LoVo (cell line): ENCODE measurements around the gene GGACT.
"Not testable (repeated sequence)": the region's sequence is repeated elsewhere in the genome, so short reads cannot be mapped to it uniquely, and the experiment has no call there.

Experiments used
- DNase-seq: peaks from one replicate; pipeline ENCODE4 v3.0.0-alpha.2; 2016; ENCODE audit warnings: low spot score

Gene GGACT

DNA sequence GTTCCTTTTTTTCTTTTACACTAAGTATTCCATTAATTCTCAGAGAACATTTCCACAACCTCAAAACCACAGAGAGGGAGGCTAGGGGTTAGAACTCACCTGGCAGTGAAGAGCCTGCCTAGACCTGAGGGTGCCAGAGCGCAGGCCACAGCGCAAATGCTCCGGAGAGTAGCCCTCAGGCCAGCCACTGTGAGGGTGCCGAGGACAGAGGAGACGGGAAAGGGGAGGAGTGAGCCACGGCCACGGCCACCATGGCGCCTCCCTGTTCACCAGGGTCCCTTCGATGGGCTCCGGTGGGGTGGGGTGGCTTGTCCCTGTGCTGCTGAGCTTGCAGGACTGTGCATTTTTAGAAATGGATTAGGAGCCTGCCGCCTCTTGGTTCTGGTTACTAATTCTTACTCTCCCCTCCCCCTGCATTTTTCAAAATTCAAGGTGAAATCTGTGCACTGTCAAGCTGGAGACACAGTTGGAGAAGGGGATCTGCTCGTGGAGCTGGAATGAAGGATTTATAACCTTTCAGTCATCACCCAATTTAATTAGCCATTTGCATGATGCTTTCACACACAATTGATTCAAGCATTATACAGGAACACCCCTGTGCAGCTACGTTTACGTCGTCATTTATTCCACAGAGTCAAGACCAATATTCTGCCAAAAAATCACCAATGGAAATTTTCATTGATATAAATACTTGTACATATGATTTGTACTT, 58.8 kb downstream of the GGACT start:
- no peak for DNase-seq

DNA sequence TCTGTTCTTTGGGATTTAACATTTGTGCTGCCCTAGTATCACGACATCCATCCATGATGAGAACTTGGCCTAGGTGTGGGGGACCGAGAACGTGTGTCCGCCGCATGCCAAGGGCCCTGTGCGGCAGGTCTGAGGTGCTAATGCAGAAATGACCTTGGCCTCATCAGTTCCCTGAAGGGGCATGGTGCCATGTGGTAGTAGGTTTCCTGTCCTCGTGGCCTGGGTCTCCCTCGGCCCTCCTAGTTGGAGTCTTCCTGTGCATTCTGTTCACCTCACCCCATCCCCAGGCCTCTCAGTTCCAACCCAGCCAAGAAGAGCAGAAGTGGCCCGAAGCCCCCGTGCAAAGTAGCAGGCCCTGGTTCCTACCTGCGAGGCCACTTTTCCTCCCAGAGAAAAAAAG, 59.8 kb downstream of the GGACT start:
- no peak for DNase-seq

DNA sequence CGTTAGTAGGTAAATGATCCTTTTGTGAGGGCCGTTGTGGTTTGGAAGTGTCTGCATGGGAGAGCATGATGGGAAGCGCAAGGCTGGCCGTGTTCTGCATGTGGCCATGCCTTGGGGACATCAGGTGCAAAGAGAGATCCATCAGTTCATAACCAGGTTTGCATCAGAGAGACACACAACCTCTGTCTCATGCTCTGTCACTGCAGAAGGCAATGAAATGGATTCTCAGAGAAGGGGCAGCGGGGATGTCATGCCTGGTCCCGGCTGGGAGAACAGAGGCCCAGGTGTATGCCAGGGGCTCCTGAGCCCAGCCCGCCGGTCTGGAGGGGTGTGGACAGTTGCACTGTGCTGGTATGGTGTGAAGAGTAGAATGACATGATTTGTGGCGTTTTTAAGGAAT, 60.2 kb downstream of the GGACT start:
- no peak for DNase-seq

DNA sequence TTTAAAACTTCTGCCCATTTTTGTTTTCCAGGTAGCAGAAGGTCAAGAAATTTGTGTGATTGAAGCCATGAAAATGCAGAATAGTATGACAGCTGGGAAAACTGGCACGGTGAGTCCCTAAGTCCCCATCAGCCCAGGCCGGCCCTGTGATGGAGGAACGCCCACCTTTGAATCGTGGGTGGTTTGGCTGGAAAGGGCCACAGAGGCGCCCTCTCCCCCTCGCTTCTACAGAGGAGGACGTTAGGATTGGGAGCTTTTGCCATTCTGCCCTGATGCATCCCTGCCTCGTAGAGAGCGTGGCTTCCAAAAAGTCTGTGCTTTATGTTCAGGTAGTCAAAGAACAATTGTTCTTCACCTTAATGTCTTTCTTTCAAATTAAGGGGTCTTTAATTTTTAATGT, 60.9 kb downstream of the GGACT start:
- no peak for DNase-seq

DNA sequence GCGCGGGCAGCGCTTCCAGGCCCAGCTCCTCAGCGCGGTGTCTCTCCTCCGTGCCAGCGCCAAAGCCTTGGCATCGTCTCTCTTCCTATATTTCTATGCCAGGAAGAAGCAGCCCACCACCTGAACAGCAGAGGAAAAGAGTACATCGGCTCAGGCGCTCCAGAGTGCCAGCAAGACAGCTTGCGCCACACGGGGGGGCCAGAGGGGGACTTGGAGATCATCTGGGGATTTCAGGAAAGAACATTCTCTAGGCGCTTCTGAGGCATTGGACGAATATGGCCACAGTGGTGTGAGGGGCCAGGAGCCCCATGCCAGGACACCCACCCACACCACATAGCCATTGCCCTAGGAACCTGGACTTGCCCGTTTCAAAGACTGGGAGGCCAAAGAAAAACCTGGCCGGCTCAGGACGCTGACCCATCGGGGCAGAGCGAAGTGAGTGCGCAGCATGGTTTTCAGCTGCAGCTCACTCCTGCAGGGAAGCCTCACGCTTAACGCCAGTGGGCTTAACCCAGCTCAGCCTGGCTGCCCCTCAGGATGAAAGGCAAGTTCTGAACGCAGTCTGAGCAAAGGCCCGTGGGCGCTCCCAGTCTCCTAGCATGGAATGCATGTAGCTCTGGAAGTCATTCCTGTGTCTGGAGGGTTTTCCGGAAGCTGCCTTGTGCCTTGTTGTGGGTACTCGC, 62.1 kb downstream of the GGACT start:
- no peak for DNase-seq

DNA sequence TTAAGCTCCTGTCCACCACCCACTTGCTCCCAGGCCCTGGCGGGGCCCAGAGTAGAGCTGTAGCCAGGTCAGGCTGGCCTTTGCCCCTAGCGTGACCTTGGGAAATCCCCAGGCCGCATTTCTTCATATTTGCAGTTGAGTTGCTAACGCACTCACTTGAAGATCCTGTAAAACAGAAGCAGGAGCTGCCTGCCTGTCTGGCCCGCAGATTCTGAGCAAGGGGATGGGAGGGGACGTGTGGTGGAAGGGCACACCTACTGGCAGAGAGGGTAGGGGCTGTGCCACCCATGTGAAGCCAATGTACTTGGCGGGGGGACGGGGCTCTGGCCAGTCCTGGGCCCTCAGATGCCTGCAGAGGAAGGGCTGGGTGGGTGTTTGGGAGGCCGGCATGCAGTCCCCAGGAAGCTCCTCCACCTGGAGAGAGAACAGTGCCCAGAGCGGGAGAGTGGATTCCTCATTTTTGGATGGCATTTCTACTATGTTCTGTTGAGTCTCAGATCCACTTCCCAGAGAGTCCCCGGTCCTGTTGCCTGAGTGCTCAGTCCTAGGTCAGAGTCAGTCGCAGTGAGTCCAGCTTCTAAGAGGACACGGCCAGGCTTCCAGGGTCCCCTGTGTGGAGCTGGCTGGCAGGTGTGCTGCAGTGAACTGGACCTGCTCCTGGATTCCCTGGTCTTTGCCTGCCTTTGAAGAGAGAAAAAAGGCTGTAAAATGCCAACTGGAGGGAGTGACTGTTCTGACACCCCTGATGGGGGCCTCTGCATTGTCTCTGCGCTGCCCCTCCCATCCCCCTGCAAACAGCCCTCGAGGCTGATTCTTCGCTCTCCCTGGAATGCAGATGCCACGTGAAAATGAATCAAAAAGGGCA, 62.9 kb downstream of the GGACT start:
- DNase-seq, result no peak

DNA sequence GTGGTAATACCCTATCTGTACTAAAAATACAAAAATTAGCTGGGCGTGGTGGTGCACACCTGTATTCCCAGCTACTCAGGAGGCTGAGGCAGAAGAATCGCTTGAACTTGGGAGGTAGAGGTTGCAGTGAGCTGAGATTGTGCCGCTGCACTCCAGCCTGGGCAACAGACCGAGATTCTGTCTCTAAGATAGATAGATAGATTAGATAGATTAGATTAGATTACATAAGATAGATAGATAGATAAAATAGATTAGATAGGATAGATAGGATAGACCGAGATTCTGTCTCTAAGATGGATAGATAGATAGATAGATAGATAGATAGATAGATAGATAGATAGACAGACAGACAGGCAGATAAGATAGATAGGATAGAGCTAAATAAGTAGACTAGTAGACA, 63.9 kb downstream of the GGACT start:
- not testable (repeated sequence) for DNase-seq

DNA sequence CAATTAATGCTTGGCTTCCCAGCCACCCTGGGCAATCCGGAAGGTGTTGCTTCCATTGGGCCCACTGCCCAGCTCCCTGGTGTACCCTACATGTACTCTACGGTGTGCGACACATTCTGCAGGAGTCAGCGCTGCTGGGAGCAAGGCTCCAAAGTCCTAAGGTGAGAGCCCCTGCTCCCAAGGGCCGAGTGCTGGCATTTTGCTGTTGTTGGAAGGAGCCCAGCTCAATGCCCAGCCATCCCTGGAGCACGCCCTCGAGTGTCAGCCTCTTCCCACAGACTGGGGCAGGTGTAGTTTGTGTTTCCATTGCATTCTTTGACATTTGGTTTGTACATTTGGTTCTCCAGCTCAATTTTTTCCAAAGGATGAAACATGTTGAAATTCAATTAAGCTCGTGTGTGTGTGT, 64.6 kb downstream of the GGACT start:
- no peak for DNase-seq

DNA sequence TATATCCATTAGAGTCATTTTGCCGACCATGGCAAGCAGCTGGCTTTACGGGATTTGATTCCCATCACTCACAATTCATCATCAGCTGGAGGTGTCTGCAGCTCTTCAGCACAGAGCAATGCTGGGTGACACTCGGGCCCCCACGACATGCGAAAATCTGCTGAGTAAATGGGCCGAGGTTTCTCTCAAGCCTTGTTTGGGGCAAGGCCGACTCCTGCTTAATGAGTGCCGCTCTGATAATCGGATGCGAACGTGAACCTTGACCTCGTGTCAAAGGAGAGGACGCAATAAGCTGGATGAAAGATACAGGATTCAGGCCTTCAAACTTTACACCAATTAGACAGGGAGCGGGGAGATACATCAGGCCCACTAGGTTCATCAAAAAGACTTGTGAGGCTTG, 65.2 kb downstream of the GGACT start:
- no peak for DNase-seq

DNA sequence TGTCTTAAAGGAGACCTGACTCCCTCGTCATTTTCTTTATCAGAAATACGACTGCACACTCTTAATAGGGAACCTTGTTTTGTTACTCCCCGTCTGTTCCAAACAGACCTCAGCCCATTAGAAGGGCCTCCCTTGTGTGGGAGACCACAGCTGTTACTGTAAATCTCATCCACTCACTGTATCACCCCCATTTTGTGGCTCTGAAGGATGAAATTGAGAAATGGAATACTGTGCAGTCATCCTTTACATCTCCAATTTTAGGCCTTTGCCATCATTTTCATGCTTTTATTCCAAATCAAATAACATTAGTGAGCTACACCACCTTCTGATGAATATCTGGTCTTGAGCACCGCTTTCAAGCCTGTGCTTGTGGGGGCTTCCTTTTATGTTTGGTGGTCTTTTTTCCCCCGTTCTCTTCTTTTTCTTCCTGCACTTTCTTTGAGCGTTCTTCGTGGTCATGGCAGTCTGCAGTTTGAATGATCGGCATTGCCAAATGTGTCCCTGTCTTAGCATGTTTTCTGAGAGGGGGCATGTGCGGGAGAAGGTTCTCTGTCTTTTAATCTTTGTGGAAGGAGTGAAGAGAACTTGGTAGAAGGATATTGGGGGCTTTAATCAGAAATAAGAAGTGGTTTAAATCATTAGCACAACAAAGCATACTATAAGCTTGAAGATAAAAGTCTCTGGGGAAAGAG, 65.8 kb downstream of the GGACT start:
- no peak for DNase-seq

DNA sequence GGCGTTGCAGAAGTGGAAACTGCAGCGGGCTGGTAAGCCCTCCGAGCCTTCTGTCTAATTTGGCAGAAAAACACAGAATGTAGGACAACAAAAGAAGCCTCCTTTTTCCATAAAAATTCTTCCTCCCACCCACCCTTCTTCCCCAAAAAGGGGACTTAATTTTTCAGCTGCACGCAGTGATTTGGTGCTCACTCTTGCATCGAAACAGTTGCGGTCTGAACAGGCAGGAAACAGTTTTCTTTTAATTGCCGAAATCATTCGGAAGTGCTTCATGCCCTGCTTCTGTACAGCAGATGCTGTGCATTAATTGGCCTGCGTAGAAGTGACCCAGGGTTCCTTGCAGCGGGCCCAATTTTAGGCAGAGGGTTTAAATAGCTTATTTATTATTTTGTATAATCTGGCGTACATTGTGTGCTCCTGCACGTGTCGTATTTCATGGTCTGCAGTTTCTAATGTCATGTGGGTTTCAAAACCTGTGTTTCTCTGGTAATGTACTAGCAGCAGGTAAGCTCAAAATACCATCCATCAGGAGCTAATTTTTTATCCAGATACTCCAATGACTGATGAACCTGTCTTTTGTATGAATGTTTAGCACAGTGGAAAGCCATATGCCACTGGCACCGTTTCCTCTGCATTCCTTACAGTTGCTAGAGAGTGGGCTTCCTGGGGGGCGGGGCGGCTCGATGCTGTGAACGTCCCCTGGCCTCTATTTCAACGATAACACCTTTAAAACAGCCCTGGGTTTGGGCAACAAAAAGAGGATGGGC, 66.6 kb downstream of the GGACT start:
- DNase-seq, result no peak

DNA sequence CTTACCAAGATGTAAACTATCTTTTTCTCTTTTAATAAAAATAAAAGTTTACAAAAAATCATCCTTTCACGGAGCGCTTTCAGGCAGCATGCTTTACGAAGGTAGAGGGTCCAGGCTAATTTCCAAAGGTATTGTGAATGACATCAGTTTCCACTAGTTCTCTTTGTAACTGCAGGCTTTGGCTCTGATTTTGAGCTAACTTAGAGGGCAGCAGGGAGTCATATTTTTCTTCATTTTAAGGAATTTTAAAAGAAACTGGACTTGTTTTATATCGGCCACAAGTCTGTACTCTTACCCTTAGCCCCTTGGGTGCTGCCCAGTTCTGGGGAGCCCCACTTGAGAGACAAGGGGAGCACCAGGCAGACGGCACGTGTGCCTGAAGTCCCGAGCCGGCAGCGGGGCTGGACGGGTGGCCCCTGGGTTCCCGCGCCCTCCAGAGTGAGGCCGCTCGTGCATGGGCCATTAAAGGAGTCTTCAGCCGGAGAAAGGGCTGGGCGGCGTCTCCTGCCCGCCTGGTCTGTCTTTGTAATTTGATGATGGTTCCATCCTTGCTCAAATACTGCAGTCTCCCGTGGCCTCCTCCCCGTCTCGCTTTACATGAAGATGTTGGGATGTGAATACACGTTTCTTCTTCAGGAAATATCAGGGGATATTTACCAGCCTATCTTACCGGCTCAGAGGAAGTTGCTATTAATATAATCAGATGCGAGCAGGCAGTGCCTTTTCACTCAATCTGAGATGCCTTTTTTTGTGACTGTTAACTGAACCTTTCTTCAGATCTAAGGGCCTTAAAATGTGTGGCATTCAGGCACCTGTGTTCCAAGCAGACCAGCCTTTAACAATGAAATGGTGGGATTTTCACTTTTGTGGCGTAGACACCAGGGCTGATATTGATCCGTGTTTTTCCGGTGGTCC, 67.4 kb downstream of the GGACT start:
- DNase-seq, result no peak

DNA sequence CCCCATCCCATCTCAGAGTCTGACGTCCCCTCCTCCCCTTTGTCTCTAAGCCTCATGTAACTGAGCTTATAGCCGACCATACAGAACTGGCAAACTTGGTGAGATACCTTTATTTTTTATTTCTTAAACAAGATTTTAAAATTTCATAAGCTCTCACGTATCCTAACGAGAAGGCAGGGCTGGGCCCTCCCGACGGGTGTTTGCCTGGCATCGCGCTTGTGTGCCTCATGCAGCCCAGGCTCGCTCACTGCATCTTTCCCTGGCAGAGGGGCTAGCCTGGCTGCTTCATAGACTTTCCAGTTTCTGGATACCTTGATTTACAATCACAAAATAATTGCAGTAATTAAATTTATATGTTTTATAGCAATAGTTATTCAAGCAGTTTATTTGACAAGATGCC, 69.0 kb downstream of the GGACT start:
- DNase-seq, result no peak

DNA sequence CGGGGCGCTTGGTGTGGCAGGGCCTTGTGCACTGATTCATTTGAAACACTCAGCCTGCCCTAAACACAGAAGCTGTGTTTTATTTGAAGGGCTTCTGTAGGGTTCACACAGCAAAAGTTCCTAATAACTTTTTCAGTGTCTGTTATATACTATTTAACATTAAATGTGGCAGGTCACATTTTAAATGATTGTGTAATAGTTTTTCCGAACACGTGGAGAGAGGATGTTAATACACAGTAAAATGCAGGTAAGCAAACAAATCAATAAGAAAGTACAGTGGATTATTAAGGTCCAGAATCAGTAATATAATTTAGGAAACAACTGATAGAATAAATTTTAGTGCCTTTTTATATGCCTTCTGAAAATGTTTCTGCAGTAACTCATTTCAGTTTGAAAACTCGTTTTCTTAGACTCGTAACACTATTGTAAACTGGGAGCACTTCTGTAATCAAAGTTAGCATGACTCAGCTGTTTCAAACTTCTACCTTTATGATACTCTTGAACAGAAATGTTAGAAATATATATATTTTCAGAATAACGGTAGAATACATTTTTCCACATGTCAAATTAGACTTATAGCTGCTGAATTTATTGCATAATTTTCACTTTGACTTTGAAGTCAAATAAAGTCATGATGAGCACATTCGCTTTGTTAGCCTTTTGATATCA, 70.1 kb downstream of the GGACT start:
- DNase-seq, result no peak

DNA sequence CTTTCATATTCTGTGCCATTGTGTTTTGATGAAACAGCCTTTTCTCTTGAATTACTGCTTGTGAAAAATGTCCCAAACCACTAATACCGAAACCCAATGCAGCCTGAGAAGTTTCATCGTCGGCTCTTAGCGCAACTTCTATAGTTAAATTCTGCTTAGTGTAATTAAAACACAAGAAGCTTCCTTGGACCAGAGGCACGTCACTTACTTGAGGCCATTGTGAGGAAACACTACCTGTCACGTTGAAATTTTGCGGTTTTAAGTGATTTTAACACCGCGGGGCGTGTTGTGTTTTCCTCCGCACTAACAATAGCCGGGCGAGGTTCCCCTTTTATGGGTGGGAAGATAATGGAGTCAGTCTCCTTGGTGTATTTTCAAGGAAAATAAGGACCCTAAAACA, 70.9 kb downstream of the GGACT start:
- peak; percentile 41 for DNase-seq

DNA sequence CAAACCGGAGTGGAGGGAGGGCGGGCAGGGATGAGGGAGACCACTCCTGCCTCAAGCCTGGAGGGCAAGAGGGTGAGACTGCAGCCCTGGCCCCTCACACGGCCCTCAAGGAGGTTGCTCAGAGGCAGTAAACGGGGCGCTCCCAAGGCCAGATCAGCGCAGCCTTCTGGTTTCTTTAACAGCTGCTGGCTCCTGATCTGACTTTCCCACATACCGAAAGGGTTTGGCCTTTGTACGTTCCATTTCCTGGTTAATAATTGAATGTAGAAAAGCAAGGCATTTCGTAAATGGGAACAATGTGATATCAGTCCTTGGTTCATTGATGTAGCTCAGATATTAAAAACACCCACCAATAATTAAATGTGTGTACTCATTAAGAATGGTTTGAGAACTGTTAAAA, 71.5 kb downstream of the GGACT start:
- peak; percentile 81 for DNase-seq

DNA sequence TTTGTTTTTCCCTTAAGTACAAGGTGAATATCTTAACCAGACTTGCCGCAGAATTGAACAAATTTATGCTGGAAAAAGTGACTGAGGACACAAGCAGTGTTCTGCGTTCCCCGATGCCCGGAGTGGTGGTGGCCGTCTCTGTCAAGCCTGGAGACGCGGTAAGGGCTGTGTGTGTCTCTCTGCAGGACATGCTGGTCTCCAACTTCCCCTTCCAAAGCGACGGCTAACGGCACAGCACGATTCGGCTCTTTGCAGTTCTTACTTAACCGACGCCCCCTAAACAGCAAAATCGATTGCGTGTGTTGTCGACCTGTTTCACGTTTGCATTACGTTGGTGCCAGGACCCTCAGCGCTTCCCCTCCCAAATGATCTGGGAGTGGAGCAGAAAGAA, 73.2 kb downstream of the GGACT start:
- no peak for DNase-seq

DNA sequence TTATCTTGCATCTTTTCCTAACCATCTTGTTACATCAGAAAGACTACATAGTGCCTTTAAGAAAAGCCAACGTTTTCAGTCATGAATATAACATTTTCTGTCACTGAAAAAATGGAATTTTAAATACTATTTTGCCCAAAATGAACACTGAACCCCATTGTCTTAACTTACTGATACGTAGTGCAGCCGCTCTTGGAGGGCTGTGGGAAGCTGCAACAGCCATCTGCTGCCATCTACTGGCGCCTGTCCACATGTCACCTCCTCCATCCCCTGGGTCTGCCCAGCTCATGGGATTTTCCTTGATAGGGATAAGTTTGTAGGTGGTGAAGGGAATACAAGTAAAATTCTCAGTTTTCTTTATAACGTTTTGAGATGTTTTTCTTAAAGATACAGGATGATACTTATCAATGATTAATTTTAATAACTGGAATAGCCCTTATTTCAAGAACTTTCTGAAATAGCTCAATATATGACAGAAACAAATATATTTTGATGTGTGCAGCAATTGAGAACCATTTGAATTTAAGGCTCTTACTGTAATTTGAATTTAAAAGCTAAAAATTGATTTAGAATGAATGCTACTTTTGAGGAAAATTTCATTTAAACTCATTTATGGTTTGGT, 73.7 kb downstream of the GGACT start:
- DNase-seq, result peak; percentile 80

DNA sequence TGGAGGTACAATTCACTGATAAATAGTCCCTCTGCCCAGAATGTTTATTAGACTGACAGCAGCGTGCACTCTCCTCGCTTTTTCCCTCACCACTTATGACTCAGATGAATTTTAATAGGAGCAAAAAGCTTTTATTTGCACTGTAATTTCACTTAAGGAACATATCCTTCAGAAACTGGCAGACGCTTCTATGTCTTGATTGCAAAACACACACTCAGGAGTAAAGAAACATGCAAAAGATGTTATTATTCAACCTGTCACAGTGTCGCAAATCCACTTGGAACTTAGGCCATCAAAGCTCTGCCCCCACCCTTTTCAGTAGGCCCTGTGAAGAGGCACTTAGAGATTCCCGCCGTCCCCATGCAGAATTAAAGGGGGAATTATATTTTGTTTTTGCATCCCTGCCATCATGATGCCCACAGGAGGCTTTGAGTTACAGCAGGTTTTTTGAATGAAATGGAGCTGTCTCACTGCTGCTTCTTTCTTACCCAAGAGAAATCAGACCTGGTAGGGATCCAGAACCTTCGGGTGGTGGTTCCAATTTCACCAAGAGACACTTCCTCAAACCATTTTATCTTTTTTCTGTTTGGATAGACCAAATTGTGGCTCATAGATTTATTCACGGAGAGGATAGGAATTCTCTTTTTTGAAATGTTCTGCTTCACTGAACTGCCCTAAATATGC, 74.5 kb downstream of the GGACT start:
- DNase-seq, result no peak
